Thyroid gland (tissue), 4 donors: ENCODE results near the gene CCSAP.

Source experiments
- CTCF ChIP-seq, 6 experiments: fragments of 200-600 bp in 3 of 6; fragments of 450-650 bp in 3 of 6; sonication (generic) in 3 of 6; IDR thresholded peaks; one replicate each; pipeline ENCODE4 v1.5.1; 2016 to 2019; ENCODE audit warnings: antibody characterized with exemption in 6 of 6, mild to moderate bottlenecking in 2 of 6, inconsistent platforms in 1 of 6, moderate library complexity in 1 of 6
- POLR2A ChIP-seq, 2 donors: fragments of 450-650 bp; IDR thresholded peaks; one replicate each; pipeline ENCODE4 v1.6.1; 2017; ENCODE audit warnings: antibody characterized with exemption in 2 of 2, mild to moderate bottlenecking in 2 of 2, moderate library complexity in 1 of 2

- TF ChIP-seq CTCF (IDR thresholded peaks at IDR 0.05) (no peak), POLR2A (IDR thresholded peaks at IDR 0.05) (no peak)
Measured at GRCh38 chr1:229309074-229309473, 33.8 kb downstream of the CCSAP start.
